K562 (cell line): ENCODE measurements around the gene DYNC2I2. TPM values are rescaled to one million over a fixed set of nuclear protein-coding genes. Genes with fewer than 3 reads are reported as not detected.
A peak's percentile ranks its signal among the peaks of the same experiment; 100 is the strongest.

Experiments
- CTCF ChIP-seq, 3 experiments: IDR thresholded peaks in 2 of 3; conservative IDR thresholded peaks in 1 of 3; 2 replicates each; pipeline ENCODE4 v1.5.1; 2011 to 2012; ENCODE audit warnings: low read length in 3 of 3, mild to moderate bottlenecking in 3 of 3, control low read depth in 2 of 3, improper control_type of control experiment in 1 of 3, inconsistent platforms in 1 of 3, low read depth in 1 of 3, mixed read lengths in 1 of 3, moderate library complexity in 1 of 3; ENCODE audit not compliant: insufficient read depth in 2 of 3
- PCBP1 ChIP-seq: fragments of 200-400 bp; formaldehyde crosslinking; IDR thresholded peaks from 2 replicates; pipeline ENCODE4 v1.6.1; 2018; ENCODE audit warnings: mild to moderate bottlenecking, low read depth, low read length; ENCODE audit not compliant: poor library complexity, severe bottlenecking
- PHF8 ChIP-seq: fragments of 200-600 bp; sonication (generic); IDR thresholded peaks from 2 replicates; pipeline ENCODE4 v1.6.1; 2012; ENCODE audit warnings: mixed run types, mild to moderate bottlenecking, inconsistent platforms, low read length, moderate library complexity, borderline replicate concordance
- POLR2G ChIP-seq: fragments of 200-400 bp; formaldehyde crosslinking; IDR thresholded peaks from 2 replicates; pipeline ENCODE4 v1.6.1; 2017; ENCODE audit warnings: low read depth, mild to moderate bottlenecking, antibody characterized with exemption, low read length, moderate library complexity
- TCF7 ChIP-seq: sonication (generic); IDR thresholded peaks from 2 replicates; pipeline ENCODE4 v1.6.1; 2016; ENCODE audit warnings: antibody characterized with exemption, borderline replicate concordance
- ZNF143 ChIP-seq: sonication (generic); formaldehyde crosslinking; IDR thresholded peaks from 2 replicates; pipeline ENCODE4 v1.9.0; 2022; ENCODE audit warnings: mild to moderate bottlenecking, missing genetic modification reagents
- ZNF740 ChIP-seq, 3 experiments: fragments of 200-800 bp in 1 of 3; sonication (Bioruptor generic) in 1 of 3; sonication (generic) in 1 of 3; formaldehyde crosslinking in 1 of 3; IDR thresholded peaks; 2 replicates each; pipeline versions ENCODE4 v1.6.1 to v1.8.0; 2016 to 2022; ENCODE audit warnings: mild to moderate bottlenecking in 2 of 3, missing compliant biosample characterization in 2 of 3, missing genetic modification characterization in 2 of 3, missing genetic modification reagents in 1 of 3
- polyA plus RNA-seq, 8 experiments: library from polyadenylated mRNA; depleted of rRNA in 4 of 8; stranded (reverse) in 5 of 8; unstranded in 3 of 8; fragments of >200 nt; fragmentation: Nextera tagmentation in 2 of 8; fragmentation: Illumina TruSeq in 1 of 8; extraction: Ambion mirVana in 2 of 8; extraction: Trizol in 1 of 8; gene quantifications; 2 replicates each; pipeline versions ENCODE4 v1.2.1 to v1.2.3, GENCODE V29; 2011 to 2014; ENCODE audit warnings: inconsistent platforms in 1 of 8, missing spikeins in 1 of 8
- total RNA-seq, 7 experiments: library from RNA; depleted of rRNA in 6 of 7; stranded (reverse); fragments of >200 nt in 6 of 7; fragmentation: Illumina TruSeq in 2 of 7; extraction: Trizol in 2 of 7; gene quantifications; 2 replicates each; pipeline versions ENCODE4 v1.2.1 to v1.2.3, GENCODE V29; 2011 to 2021; ENCODE audit warnings: low replicate concordance in 1 of 7
- TF ChIP-seq, protein P1 (sequence below), 2 experiments: fragments of 450-650 bp in 1 of 2; sonication (generic) in 1 of 2; formaldehyde crosslinking in 1 of 2; IDR thresholded peaks in 1 of 2; conservative IDR thresholded peaks in 1 of 2; 2 replicates each; pipeline versions ENCODE4 v1.6.1 to v1.8.1; 2016 to 2023; ENCODE audit warnings: mild to moderate bottlenecking in 2 of 2, moderate library complexity in 2 of 2, inconsistent platforms in 1 of 2, missing genetic modification reagents in 1 of 2

Gene DYNC2I2
- total and polyA plus RNA-seq, 9 of the 15 experiments (the other 6 are each of a cell fraction or from before 2014, with no cell fraction given): 1.5 to 249 (median 70.0) TPM

DNA sequence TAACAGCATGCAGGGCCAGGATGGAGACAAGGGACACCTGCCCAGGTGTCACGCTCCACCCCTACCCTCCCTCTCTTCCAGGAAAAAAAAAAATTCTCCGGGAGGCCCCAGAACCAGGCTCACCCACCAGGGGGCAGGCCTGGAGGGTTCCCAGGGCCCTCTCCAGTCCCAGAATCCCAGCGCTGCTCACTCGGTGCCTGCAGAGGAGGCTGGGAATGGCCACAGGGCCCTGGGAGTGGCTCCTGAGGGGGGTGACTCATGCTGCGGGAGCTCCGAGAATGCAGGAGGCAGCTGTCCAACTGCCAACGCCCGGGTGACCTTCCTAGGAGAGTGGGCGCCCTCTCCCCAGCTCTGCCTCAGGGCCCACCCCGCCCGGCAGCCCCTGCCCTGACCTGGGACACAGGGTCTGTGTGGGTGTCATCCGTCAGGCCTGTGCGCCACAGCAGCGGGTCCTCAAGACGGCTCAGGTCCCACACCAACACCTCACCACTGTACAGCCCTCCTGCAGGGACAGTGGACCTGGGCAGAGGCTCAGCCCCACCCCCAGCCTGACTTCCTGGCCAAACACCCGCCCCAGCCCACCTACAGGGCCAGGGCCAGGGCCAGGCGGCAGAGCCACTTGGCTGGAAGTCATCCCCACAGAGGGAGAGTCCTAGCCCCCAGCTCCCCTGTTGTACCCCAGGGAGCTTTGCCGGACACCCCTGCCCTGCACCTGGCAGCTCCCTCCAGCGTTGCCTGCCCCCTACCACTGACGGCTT lies 21.2 kb downstream of the DYNC2I2 start (continued):
- TF ChIP-seq PCBP1: no peak
- TF ChIP-seq PHF8: no peak
- TF ChIP-seq POLR2G: peak; percentile 39; the same call in 1 of the 2 replicates
- TF ChIP-seq, protein P1, sequence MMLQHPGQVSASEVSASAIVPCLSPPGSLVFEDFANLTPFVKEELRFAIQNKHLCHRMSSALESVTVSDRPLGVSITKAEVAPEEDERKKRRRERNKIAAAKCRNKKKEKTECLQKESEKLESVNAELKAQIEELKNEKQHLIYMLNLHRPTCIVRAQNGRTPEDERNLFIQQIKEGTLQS (IDR thresholded peaks at IDR 0.05): peak; percentile 68
- TF ChIP-seq, protein P1 (CRISPR knock-in tag; conservative IDR thresholded peaks at IDR 0.05): no peak
- TF ChIP-seq TCF7: no peak
- TF ChIP-seq ZNF740 (CRISPR knock-in tag; IDR thresholded peaks at IDR 0.05): no peak
- TF ChIP-seq ZNF740 (tag; IDR thresholded peaks at IDR 0.05): no peak
- TF ChIP-seq ZNF143 (CRISPR knock-in tag): no peak
- TF ChIP-seq CTCF (IDR thresholded peaks at IDR 0.05 in 2 of 3, conservative IDR thresholded peaks at IDR 0.05 in 1 of 3; ENCODE audit: insufficient read depth in 2 of 3, low read depth in 1 of 3, low read length in 3 of 3): peak; percentile 44 to 57 (median 47); a peak in 5 of 6 replicates
